Activated CD8-positive, alpha-beta memory T cell treated with anti-CD3 and anti-CD28 coated beads for 1 hour (primary cell): Measurements from ENCODE around the gene TMEM123.

ENCODE experiments used
- DNase-seq, 2 donors: peaks; one replicate each; pipeline ENCODE4 v3.0.0-alpha.2; 2020; ENCODE audit warnings: low read depth in 1 of 2; ENCODE audit errors: extremely low read depth in 1 of 2

Gene TMEM123

DNA sequence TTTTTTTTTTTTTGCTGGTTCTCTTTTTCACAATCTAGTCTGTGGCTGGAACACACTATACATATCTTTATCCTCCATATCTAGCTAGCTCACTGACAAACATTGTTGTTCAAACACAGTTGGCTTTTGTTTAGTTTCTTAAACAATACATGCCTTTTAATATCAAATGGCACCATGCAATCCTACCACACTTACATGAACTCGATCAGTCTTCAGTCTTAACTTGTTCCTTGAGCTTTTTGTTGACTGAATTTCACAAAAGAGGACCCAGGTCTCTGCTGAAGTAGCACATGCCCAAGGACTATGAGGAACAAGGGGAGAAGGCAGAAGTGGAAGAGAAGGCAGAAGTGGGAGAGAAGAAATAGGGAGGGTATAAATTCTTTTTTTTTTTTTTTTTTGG lies 25.5 kb downstream of the TMEM123 start:
- no peak for DNase-seq

GRCh38 chr11:102426570-102426969 lies 26.0 kb downstream of the TMEM123 start:
- no peak for DNase-seq

DNA sequence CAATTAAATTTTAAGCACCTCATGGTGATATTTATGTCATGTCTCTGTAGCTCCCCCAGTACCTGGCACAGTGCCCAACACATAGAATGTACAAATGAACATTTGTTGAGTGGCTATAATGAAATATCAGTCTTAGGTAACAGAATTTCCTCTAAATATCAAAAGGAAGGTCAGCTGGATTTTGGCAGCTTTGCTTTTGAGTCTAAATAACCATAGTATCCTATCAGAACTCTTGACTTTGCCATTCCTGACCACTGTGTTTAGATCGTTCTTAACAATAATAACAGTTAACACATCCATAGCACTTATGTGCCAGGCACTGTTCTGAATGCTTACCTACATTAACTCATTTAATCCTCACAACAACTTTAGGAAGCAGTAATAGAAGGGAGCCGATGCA lies 26.6 kb downstream of the TMEM123 start:
- DNase-seq, result no peak

DNA sequence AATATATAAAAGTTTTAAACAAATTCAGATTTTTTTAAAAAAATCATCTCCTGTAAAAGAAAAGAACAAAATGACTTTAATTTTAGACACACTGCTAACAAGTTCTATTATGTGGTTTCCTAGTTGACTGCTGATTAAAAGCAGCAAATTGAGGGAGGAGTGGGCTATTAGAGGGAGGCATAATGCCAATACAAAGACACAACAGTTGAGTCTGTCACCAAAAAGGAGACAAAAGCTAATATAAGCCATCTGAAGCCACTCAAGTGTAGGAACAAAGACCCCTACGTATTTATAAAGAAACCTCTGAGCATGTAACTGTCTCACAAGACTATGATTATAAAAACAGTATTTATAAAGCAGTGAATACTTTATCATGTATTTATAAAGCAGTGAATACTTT lies 28.6 kb downstream of the TMEM123 start:
- DNase-seq, result no peak

DNA sequence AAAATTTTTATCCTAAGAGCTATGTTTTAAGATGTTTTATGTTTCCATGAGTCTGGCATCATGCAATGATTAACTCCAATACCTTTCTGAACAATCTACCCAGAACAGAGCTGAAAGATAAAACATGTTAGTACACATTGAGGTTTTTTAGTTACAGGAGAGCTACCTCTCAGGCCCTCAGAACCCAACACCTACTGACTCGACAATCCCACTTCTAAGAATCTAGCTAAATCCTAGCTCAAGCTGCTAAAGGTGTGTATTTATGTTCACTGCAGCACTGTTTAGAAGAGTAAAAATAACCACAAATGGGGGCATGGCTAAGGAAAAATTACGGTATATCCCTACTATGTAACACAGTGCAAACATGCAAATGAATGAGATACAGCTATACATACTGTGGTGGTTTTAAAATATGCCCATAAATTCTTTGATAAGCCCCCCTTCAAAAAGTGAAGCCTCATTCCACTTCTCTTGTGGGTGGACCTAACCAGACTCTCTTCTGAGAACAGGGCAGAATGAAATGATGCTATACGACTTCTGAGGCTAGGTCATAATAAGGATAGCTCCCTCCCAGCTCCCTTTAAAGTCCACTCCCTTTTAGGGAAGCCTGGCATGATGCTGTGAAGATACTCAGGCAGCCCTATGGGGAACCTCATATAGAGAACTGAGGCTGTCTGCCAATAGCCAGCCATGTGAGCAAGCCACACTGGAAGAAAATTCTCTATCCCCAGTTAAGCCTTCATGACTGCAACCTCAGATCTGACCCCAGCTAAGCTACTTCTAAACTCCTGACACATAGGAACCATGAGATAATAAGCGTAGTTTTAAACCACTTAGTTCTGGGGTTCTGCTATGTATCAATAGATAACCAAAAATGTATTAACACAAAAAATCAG lies 29.5 kb downstream of the TMEM123 start:
- no peak for DNase-seq

GRCh38 chr11:102421261-102421660 lies 31.3 kb downstream of the TMEM123 start:
- no peak for DNase-seq

- no peak for DNase-seq
These were observed 32.0 kb downstream of the TMEM123 start for GRCh38 chr11:102420547-102420946.

GRCh38 chr11:102419181-102419580 lies 33.4 kb downstream of the TMEM123 start:
- no peak for DNase-seq

GRCh38 chr11:102416976-102417375 lies 35.6 kb downstream of the TMEM123 start:
- DNase-seq, result no peak

- DNase-seq, result no peak
These were observed 37.2 kb downstream of the TMEM123 start for GRCh38 chr11:102415304-102415916.

DNA sequence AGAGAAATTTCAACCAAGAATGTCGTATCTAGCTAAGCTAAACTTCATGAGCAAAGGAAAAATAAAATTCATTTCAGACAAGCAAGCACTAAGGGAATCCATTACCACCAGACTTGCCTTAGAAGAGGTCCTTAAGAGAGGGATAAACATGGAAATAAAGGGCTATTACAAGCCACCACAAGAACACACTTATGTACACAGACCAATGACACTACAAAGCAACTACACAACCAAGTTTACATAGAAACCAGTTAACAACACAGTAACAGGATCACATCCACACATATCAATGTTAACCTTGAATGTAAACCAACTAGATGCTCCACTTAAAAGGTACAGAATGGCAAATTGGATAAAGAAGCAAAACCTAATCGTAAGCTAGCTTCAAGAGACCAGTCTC lies 38.0 kb downstream of the TMEM123 start:
- no peak for DNase-seq

DNA sequence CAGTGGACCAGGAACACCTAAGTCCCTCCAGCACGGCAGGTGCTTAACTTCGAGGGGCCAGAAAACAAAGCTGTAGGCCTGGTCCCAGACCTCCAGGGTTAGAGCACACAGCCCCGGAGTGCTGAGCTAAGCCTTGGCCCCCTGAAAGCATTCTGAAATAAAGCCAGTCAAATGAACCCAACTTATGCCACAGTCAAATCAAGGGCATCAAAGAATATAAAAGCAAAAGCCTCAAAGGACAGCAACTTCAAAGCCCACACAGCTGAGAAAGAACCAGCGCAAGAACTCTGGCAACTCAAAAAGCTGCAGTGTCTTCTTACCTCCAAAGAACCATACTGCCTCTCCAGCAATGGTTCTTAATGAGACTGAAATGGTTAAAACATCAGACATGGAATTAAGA lies 39.1 kb downstream of the TMEM123 start:
- no peak for DNase-seq

DNA sequence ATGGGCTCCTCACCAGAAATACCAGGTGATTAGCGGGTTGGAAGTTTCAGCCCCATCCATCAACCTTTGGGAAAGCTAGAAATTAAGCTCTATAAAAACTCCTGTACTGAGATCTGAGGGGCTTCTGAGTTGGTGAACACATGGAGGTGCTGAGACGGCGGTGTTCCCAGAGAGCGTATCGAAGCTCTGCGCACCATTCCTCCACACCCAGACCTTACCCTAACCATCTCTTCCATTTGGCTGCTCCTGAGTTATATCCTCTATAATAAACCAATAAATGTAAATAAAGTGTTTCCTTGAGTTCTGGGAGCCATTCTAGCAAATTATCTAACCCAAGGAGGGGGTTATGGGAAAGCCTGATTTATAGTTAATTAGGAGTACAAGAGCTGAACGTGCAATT lies 41.4 kb downstream of the TMEM123 start:
- DNase-seq, result no peak

GRCh38 chr11:102410382-102410784 lies 42.2 kb downstream of the TMEM123 start:
- no peak for DNase-seq

DNA sequence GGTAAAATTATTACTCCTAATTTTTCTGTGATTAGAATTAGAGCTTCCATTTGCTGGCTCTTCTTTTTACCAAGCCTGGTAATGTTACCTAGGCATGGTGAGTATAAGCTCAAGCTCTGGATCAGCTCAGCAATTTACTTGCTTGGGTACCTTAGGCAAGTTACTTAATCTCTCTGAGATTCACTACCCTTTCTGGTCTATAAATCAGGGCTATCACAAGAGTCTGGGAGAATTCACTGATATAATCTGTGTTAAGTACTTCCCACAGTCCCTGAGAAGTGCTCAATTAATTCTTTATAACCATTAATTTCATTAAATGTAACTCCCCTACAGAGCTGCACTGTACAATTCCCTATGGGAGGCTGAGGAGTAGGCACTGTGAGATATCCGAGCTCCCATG lies 44.2 kb downstream of the TMEM123 start:
- no peak for DNase-seq

DNA sequence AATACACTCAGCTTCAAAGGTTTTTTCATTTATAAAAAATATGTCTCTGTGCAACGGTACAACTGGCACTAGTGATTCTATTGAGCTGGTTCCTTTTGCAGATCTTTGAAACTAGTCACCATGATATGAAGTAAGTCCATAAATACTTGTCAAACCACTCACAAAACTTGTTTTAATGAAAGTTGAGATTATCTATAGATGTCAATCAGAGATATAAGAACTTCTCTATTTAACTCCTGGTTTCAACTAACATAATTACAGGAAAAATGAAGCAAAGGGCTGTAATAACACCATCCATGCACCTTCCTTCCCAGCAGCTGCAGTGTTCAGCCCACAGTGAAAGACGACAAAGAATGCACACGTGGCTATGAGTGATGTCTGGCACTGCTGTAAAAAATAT lies 44.7 kb downstream of the TMEM123 start:
- no peak for DNase-seq

DNA sequence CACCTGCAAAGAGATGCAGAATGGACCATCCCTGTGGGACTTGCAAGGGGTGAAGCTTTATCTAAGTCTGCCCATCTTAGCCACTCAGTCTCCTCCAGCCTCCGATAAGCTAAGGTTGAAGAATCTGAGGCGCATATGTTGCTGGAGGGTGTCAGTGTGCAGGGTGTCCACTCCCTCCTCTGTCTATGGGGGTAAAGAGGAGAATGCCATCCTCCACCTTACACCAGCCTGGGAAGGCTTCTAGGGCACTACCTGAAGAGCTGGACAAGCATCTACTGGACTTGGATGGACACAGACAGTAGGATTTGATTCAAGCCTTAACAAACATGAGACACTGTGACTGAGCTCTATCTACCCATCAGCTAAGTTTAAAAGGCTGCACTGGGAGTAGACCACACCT lies 46.5 kb downstream of the TMEM123 start:
- no peak for DNase-seq

- DNase-seq, result no peak
These were observed 47.1 kb downstream of the TMEM123 start for GRCh38 chr11:102405501-102405900.

- DNase-seq, result no peak
These were observed 50.0 kb downstream of the TMEM123 start for GRCh38 chr11:102402548-102402947.

GRCh38 chr11:102401905-102402304 lies 50.7 kb downstream of the TMEM123 start:
- no peak for DNase-seq

GRCh38 chr11:102400603-102401002 lies 52.0 kb downstream of the TMEM123 start:
- DNase-seq, result no peak

DNA sequence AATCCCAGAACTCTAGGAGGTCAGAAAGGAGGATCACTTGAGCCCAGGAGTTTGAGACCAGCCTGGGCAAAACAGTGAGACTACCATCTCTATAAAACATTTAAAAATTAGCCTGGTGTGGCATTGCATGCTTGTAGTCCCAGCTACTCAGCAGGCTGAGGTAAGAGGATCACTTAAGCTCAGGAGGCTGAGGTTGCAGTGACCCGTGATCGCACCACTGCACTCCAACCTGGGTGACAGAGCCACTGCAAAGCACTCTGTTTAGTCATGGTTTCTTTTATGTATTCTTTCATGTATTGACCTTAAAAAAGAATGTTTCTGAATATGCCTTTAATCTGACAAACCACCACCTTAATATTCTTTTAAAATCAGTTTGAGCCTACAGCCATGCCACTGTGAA lies 53.4 kb downstream of the TMEM123 start:
- no peak for DNase-seq
